ENCODE results near the gene FEN1.
A peak's percentile ranks its signal among the peaks of the same experiment; 100 is the strongest.

FEN1 gene

GRCh38 chr11:61780581-61781162 is 12.0 kb upstream of the FEN1 start:
- DNase-seq (ENCODE audit: low spot score) (no peak), ATAC-seq (ENCODE audit: low read depth) (peak; percentile 10; the same call in 1 of the 3 replicates)
- no peaks in the 10 kb centered on the region; the same call in 1 of the 2 replicates for H3K36me3 ChIP-seq (ENCODE audit: low read depth)
- no peak for TF ChIP-seq CTCF (IDR thresholded peaks at IDR 0.05; ENCODE audit: poor library complexity, severe bottlenecking)
- H3K9me3 ChIP-seq (ENCODE audit: severe bottlenecking), result no peaks in the 10 kb centered on the region
- H3K27ac ChIP-seq (ENCODE audit: poor library complexity, severe bottlenecking), result no peak overlapping the region
- H3K4me3 ChIP-seq (ENCODE audit: severe bottlenecking), result no peak overlapping the region
- no peaks in the 10 kb centered on the region for H3K27me3 ChIP-seq (ENCODE audit: insufficient read depth, poor library complexity, severe bottlenecking)
- no peaks in the 10 kb centered on the region for H3K4me1 ChIP-seq (ENCODE audit: insufficient read depth, poor library complexity, severe bottlenecking)

- no peaks in the 10 kb centered on the region for H3K9me3 ChIP-seq (ENCODE audit: severe bottlenecking)
- DNase-seq (ENCODE audit: low spot score) (no peak), ATAC-seq (ENCODE audit: low read depth) (no peak)
- no peak for TF ChIP-seq CTCF (IDR thresholded peaks at IDR 0.05; ENCODE audit: poor library complexity, severe bottlenecking)
- no peaks in the 10 kb centered on the region for H3K4me1 ChIP-seq (ENCODE audit: insufficient read depth, poor library complexity, severe bottlenecking)
- no peaks in the 10 kb centered on the region for H3K27me3 ChIP-seq (ENCODE audit: insufficient read depth, poor library complexity, severe bottlenecking)
- peaks cover 3% of the 10 kb centered on the region; the same call in 1 of the 2 replicates for H3K36me3 ChIP-seq (ENCODE audit: low read depth)
- H3K4me3 ChIP-seq (ENCODE audit: severe bottlenecking), result no peak overlapping the region
- no peak overlapping the region for H3K27ac ChIP-seq (ENCODE audit: poor library complexity, severe bottlenecking)
These were observed 11.1 kb upstream of the FEN1 start for GRCh38 chr11:61781585-61781984.

- no peak overlapping the region for H3K4me3 ChIP-seq (ENCODE audit: severe bottlenecking)
- no peak for DNase-seq (ENCODE audit: low spot score)
- no peaks in the 10 kb centered on the region for H3K9me3 ChIP-seq (ENCODE audit: severe bottlenecking)
- no peak for TF ChIP-seq CTCF (IDR thresholded peaks at IDR 0.05; ENCODE audit: poor library complexity, severe bottlenecking)
- no peak for ATAC-seq (ENCODE audit: low read depth)
- peaks cover 10% of the 10 kb centered on the region; the same call in 1 of the 2 replicates for H3K36me3 ChIP-seq (ENCODE audit: low read depth)
- no peaks in the 10 kb centered on the region for H3K4me1 ChIP-seq (ENCODE audit: insufficient read depth, poor library complexity, severe bottlenecking)
- H3K27me3 ChIP-seq (ENCODE audit: insufficient read depth, poor library complexity, severe bottlenecking), result no peaks in the 10 kb centered on the region
- no peak overlapping the region for H3K27ac ChIP-seq (ENCODE audit: poor library complexity, severe bottlenecking)
These were observed 10.4 kb upstream of the FEN1 start for GRCh38 chr11:61782299-61782698.

- no peak for ATAC-seq (ENCODE audit: low read depth)
- no peak for TF ChIP-seq CTCF (IDR thresholded peaks at IDR 0.05; ENCODE audit: poor library complexity, severe bottlenecking)
- Histone ChIP-seq H3K27me3 (ENCODE audit: insufficient read depth, poor library complexity, severe bottlenecking) (no peaks in the 10 kb centered on the region), H3K9me3 (ENCODE audit: severe bottlenecking) (no peaks in the 10 kb centered on the region), H3K27ac (ENCODE audit: poor library complexity, severe bottlenecking) (no peak overlapping the region), H3K36me3 (ENCODE audit: low read depth) (peaks cover 14% of the 10 kb centered on the region), H3K4me3 (ENCODE audit: severe bottlenecking) (no peak overlapping the region), H3K4me1 (ENCODE audit: insufficient read depth, poor library complexity, severe bottlenecking) (no peaks in the 10 kb centered on the region)
- no peak for DNase-seq (ENCODE audit: low spot score)
These were observed 9.9 kb upstream of the FEN1 start for GRCh38 chr11:61782841-61783240.

- peaks cover 25% of the 10 kb centered on the region for H3K36me3 ChIP-seq (ENCODE audit: low read depth)
- no peak for ATAC-seq (ENCODE audit: low read depth)
- no peaks in the 10 kb centered on the region for H3K9me3 ChIP-seq (ENCODE audit: severe bottlenecking)
- no peak overlapping the region for H3K4me3 ChIP-seq (ENCODE audit: severe bottlenecking)
- H3K27ac ChIP-seq (ENCODE audit: poor library complexity, severe bottlenecking), result no peak overlapping the region
- H3K4me1 ChIP-seq (ENCODE audit: insufficient read depth, poor library complexity, severe bottlenecking), result no peaks in the 10 kb centered on the region
- H3K27me3 ChIP-seq (ENCODE audit: insufficient read depth, poor library complexity, severe bottlenecking), result no peaks in the 10 kb centered on the region
- TF ChIP-seq CTCF (IDR thresholded peaks at IDR 0.05; ENCODE audit: poor library complexity, severe bottlenecking), result no peak
- no peak for DNase-seq (ENCODE audit: low spot score)
These were observed 8.8 kb upstream of the FEN1 start for GRCh38 chr11:61783717-61784505.
